ENCODE measurements around the gene ACOD1. TPM values are rescaled to one million over a fixed set of nuclear protein-coding genes. Genes with fewer than 3 reads are reported as not detected.
A peak's percentile ranks its signal among the peaks of the same experiment; 100 is the strongest.

ACOD1 gene
- total and polyA plus RNA-seq, 2 of the 13 experiments (the other 11 are each of a cell fraction or from before 2014, with no cell fraction given), result not detected

DNA sequence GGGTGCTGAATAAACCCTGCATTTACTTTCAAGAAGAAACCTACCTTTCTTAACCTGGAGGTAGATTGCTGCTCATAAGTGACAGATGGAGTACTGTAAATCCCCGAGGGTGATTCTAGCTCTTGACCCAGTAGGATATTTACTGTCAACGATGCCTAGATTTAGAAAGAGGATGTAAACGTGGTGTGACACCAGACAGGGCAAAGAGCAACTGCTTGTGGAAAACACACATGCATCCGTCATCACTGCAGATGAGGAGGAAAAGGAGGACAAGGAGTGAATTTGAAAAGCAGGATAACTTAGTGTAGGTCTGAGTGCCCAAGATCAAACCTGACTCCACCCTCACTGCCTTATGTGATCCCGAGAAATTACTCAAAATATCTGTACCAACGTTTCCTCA lies 33.8 kb downstream of the ACOD1 start (continued):
- TF ChIP-seq ZNF670 (CRISPR knock-in tag; IDR thresholded peaks at IDR 0.05; ENCODE audit: borderline replicate concordance), result 0 out of 2 replicates have a peak, but pooled peaks have one; percentile 34
- no peak for TF ChIP-seq PHF8 (CRISPR knock-in tag; IDR thresholded peaks at IDR 0.05)
- TF ChIP-seq ZBTB38 (CRISPR knock-in tag; IDR thresholded peaks at IDR 0.05), result no peak
- no peak for TF ChIP-seq KLF9 (CRISPR knock-in tag; IDR thresholded peaks at IDR 0.05; ENCODE audit: low read depth)
- no peak for TF ChIP-seq ZNF337 (CRISPR knock-in tag; IDR thresholded peaks at IDR 0.05; ENCODE audit: borderline replicate concordance, low read depth)
- TF ChIP-seq ATF7-NPFF (CRISPR knock-in tag; IDR thresholded peaks at IDR 0.05; ENCODE audit: low read depth), result no peak
- no peak for TF ChIP-seq SALL1 (CRISPR knock-in tag; IDR thresholded peaks at IDR 0.05)
- TF ChIP-seq FIP1L1 (IDR thresholded peaks at IDR 0.05; ENCODE audit: borderline replicate concordance, insufficient read depth, low read depth, low read length), result no peak
- peak; percentile 35; the same call in 1 of the 2 replicates for TF ChIP-seq HNF4A (CRISPR knock-in tag; IDR thresholded peaks at IDR 0.05)
- peak; percentile 39; the same call in 1 of the 2 replicates for TF ChIP-seq RXRB (CRISPR knock-in tag; IDR thresholded peaks at IDR 0.05; ENCODE audit: borderline replicate concordance)
- TF ChIP-seq, protein P1, sequence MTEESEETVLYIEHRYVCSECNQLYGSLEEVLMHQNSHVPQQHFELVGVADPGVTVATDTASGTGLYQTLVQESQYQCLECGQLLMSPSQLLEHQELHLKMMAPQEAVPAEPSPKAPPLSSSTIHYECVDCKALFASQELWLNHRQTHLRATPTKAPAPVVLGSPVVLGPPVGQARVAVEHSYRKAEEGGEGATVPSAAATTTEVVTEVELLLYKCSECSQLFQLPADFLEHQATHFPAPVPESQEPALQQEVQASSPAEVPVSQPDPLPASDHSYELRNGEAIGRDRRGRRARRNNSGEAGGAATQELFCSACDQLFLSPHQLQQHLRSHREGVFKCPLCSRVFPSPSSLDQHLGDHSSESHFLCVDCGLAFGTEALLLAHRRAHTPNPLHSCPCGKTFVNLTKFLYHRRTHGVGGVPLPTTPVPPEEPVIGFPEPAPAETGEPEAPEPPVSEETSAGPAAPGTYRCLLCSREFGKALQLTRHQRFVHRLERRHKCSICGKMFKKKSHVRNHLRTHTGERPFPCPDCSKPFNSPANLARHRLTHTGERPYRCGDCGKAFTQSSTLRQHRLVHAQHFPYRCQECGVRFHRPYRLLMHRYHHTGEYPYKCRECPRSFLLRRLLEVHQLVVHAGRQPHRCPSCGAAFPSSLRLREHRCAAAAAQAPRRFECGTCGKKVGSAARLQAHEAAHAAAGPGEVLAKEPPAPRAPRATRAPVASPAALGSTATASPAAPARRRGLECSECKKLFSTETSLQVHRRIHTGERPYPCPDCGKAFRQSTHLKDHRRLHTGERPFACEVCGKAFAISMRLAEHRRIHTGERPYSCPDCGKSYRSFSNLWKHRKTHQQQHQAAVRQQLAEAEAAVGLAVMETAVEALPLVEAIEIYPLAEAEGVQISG (CRISPR knock-in tag; IDR thresholded peaks at IDR 0.05), result no peak
- TF ChIP-seq FOXM1 (CRISPR knock-in tag; IDR thresholded peaks at IDR 0.05), result no peak
- TF ChIP-seq, protein P2, sequence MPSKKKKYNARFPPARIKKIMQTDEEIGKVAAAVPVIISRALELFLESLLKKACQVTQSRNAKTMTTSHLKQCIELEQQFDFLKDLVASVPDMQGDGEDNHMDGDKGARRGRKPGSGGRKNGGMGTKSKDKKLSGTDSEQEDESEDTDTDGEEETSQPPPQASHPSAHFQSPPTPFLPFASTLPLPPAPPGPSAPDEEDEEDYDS (CRISPR knock-in tag; IDR thresholded peaks at IDR 0.05), result no peak
- TF ChIP-seq HDAC1 (CRISPR knock-in tag; IDR thresholded peaks at IDR 0.05), result peak; percentile 51
- TF ChIP-seq, protein P3, sequence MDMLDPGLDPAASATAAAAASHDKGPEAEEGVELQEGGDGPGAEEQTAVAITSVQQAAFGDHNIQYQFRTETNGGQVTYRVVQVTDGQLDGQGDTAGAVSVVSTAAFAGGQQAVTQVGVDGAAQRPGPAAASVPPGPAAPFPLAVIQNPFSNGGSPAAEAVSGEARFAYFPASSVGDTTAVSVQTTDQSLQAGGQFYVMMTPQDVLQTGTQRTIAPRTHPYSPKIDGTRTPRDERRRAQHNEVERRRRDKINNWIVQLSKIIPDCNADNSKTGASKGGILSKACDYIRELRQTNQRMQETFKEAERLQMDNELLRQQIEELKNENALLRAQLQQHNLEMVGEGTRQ (IDR thresholded peaks at IDR 0.05; ENCODE audit: low read depth, low read length), result no peak
- TF ChIP-seq, protein P3 (CRISPR knock-in tag; IDR thresholded peaks at IDR 0.05; ENCODE audit: borderline replicate concordance), result no peak
- TF ChIP-seq ZNF781 (CRISPR knock-in tag; IDR thresholded peaks at IDR 0.05; ENCODE audit: borderline replicate concordance, not compliant biosample characterization), result no peak
- no peak for TF ChIP-seq DPF2 (CRISPR knock-in tag; IDR thresholded peaks at IDR 0.05; ENCODE audit: borderline replicate concordance, low read depth)
- TF ChIP-seq, protein P4, sequence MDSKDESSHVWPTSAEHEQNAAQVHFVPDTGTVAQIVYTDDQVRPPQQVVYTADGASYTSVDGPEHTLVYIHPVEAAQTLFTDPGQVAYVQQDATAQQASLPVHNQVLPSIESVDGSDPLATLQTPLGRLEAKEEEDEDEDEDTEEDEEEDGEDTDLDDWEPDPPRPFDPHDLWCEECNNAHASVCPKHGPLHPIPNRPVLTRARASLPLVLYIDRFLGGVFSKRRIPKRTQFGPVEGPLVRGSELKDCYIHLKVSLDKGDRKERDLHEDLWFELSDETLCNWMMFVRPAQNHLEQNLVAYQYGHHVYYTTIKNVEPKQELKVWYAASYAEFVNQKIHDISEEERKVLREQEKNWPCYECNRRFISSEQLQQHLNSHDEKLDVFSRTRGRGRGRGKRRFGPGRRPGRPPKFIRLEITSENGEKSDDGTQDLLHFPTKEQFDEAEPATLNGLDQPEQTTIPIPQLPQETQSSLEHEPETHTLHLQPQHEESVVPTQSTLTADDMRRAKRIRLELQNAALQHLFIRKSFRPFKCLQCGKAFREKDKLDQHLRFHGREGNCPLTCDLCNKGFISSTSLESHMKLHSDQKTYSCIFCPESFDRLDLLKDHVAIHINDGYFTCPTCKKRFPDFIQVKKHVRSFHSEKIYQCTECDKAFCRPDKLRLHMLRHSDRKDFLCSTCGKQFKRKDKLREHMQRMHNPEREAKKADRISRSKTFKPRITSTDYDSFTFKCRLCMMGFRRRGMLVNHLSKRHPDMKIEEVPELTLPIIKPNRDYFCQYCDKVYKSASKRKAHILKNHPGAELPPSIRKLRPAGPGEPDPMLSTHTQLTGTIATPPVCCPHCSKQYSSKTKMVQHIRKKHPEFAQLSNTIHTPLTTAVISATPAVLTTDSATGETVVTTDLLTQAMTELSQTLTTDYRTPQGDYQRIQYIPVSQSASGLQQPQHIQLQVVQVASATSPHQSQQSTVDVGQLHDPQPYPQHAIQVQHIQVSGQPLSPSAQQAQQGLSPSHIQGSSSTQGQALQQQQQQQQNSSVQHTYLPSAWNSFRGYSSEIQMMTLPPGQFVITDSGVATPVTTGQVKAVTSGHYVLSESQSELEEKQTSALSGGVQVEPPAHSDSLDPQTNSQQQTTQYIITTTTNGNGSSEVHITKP (CRISPR knock-in tag; IDR thresholded peaks at IDR 0.05; ENCODE audit: low read depth), result no peak
- TF ChIP-seq ZNF33A (CRISPR knock-in tag; IDR thresholded peaks at IDR 0.05; ENCODE audit: borderline replicate concordance), result 0 out of 2 replicates have a peak, but pooled peaks have one; percentile 48
